ENCODE data around the gene SLC5A10. TPM values are rescaled to one million over a fixed set of nuclear protein-coding genes. Genes with fewer than 3 reads are reported as not detected.
A peak's percentile ranks its signal among the peaks of the same experiment; 100 is the strongest.

SLC5A10 gene
- total RNA-seq, 2 experiments from 2014 or later, result not detected

DNA sequence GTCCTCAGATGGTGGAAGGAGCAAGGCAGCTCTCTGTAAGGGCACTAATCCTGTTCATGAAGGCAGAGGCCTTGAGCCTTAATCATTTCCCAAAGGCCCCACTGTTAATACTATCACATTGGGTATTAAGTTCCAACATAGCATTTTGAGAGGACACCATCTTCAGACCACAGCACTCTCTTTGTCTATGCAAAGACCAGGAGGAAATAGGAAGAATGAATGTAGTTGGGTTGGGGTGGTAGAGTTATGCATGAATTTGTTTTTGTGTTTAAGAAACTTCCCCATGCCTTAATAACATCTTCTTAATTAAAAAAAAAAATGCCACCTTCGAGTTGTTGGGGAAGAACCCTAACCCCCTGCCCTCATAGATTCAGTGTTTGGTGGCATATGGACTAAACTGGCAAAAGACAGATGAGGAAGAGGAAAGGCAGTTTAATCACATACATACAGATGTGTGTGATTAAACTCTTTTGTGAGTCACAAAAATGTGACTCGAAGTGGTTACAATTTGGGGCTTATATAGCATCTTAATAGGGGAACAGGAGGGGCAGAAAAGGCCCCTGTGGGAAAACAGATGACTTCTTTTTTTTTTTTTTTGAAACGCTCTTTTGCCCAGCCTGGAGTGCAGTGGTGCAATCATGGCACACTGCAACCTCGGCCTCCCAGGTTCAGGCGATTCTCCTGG is 35.0 kb upstream of the SLC5A10 start:
- DNase-seq (no peak), ATAC-seq (no peak)
- ChIA-PET POLR2A (interaction anchor here (0.7 to 1.3 kb wide), 2 partner anchors 14 to 90 kb away, joined by 3 read pairs; no protein-coding TSS in a partner anchor), CTCF (interaction anchor here (0.8 kb wide), 1 partner anchor 58 kb away, joined by 3 read pairs; no protein-coding TSS in a partner anchor)
- Mint-ChIP-seq H3K4me1 (ENCODE audit: low read depth) (peaks cover 45% of the 10 kb centered on the region), H3K27me3 (no peaks in the 10 kb centered on the region), H3K4me3 (no peak overlapping the region), H3K27ac (no peak overlapping the region), H3K9me3 (no peaks in the 10 kb centered on the region), H3K36me3 (ENCODE audit: low read depth) (peaks cover 59% of the 10 kb centered on the region)
- intact Hi-C loops (cut with micrococcal nuclease), result no loop called here
- TF ChIP-seq, protein P1, sequence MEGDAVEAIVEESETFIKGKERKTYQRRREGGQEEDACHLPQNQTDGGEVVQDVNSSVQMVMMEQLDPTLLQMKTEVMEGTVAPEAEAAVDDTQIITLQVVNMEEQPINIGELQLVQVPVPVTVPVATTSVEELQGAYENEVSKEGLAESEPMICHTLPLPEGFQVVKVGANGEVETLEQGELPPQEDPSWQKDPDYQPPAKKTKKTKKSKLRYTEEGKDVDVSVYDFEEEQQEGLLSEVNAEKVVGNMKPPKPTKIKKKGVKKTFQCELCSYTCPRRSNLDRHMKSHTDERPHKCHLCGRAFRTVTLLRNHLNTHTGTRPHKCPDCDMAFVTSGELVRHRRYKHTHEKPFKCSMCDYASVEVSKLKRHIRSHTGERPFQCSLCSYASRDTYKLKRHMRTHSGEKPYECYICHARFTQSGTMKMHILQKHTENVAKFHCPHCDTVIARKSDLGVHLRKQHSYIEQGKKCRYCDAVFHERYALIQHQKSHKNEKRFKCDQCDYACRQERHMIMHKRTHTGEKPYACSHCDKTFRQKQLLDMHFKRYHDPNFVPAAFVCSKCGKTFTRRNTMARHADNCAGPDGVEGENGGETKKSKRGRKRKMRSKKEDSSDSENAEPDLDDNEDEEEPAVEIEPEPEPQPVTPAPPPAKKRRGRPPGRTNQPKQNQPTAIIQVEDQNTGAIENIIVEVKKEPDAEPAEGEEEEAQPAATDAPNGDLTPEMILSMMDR (IDR thresholded peaks at IDR 0.05), result no peak

DNA sequence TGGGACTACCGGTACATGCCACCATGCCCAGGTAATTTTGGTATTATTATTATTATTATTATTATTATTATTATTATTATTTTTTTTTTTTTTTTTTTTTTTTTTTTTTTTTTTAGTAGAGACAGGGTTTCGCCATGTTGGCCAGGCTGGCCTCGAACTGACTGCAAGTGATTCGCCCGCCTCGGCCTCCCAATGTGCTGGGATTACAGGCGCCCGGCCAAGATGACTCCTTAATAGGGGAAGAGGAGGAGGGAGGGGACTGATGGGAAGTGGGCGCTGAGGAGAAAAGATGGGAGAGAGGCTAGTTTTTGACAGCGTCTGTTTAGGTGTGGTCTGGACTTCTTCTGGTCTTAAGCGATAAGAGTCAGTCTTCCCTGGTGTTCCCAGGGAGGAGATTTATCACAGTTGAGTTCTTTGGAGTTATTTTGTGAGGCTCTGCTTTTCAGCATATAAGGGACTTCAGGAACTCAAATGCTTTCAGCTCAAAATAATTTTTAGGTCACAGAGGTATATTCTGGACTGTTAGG is 34.4 kb upstream of the SLC5A10 start:
- POLR2A ChIA-PET, result interaction anchor here (1.3 kb wide), 1 partner anchor 14 kb away, joined by 3 read pairs; no protein-coding TSS in a partner anchor
- DNase-seq (no peak), ATAC-seq (no peak)
- Mint-ChIP-seq H3K4me1 (ENCODE audit: low read depth) (peaks cover 50% of the 10 kb centered on the region), H3K27me3 (no peaks in the 10 kb centered on the region), H3K9me3 (no peaks in the 10 kb centered on the region), H3K36me3 (ENCODE audit: low read depth) (peaks cover 55% of the 10 kb centered on the region), H3K4me3 (no peak overlapping the region), H3K27ac (peak overlapping the region; percentile 30)
- intact Hi-C loops (cut with micrococcal nuclease), result no loop called here
- CTCF ChIA-PET, result interaction anchor here (0.8 kb wide), 1 partner anchor 58 kb away, joined by 3 read pairs; no protein-coding TSS in a partner anchor
- TF ChIP-seq, protein P1 (IDR thresholded peaks at IDR 0.05), result no peak

DNA sequence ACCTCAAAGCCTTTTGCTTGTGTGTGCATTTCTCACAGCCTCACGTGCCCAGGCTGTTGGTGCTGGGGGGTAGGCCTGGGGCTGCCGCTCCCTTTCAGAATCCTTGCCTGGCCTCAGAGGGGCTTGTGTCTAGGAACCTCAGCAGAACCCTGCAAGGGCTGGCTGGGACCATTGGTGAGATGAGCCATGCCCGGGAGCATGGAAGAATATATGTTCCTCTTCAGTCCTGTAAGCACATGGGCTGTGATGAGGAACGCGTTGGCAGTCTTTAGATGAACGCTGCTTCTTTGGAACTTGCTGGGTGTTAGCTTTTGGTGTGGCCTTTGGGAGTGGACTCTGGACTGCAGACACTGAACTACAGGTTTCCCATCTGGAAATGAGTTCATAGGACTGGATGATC is 32.0 kb upstream of the SLC5A10 start:
- Mint-ChIP-seq H3K27ac (peak overlapping the region; percentile 75), H3K9me3 (no peaks in the 10 kb centered on the region), H3K27me3 (no peaks in the 10 kb centered on the region), H3K36me3 (ENCODE audit: low read depth) (peaks cover 52% of the 10 kb centered on the region), H3K4me1 (ENCODE audit: low read depth) (peaks cover 57% of the 10 kb centered on the region), H3K4me3 (no peak overlapping the region)
- ATAC-seq (no peak), DNase-seq (no peak)
- ChIA-PET POLR2A (interaction anchor here (1.1 kb wide), 1 partner anchor 11 kb away, joined by 4 read pairs; no protein-coding TSS in a partner anchor), CTCF (no interaction called here)
- TF ChIP-seq, protein P1 (IDR thresholded peaks at IDR 0.05), result no peak
- intact Hi-C loops (cut with micrococcal nuclease), result loop anchor here (5.0 kb wide), 1 partner anchor 63 kb away; the partner anchor contains the start of gene PRPSAP2

DNA sequence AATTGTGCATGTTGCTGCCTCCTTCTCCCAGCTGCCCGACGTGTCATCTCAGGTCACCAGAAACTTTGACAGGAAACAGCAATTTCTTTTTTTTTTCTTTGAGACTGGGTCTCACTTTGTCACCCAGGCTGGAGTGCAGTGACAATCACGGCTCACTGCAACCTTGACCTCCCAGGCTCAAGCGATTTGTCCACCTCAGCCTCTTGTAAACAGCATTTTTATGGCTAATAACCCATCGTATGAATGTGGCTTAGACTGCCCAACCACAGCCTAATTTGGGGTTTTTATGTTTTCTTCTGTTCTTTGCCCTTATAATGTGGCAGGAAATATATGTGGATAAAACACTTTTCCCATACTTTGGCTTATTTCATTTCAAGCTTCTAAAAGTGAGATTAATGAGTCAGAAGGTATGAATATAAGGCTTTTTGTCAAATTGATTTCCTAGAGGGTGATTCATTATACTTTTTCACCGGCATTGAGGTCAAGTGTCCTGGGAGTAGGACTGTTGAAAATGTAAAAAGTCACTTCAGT is 31.0 kb upstream of the SLC5A10 start:
- intact Hi-C loops (cut with micrococcal nuclease), result loop anchor here (5.0 kb wide), 1 partner anchor 64 kb away; the partner anchor contains the start of gene PRPSAP2
- Mint-ChIP-seq H3K4me1 (ENCODE audit: low read depth) (peaks cover 65% of the 10 kb centered on the region), H3K27me3 (no peaks in the 10 kb centered on the region), H3K36me3 (ENCODE audit: low read depth) (peaks cover 48% of the 10 kb centered on the region), H3K27ac (peak overlapping the region; percentile 86), H3K9me3 (no peaks in the 10 kb centered on the region), H3K4me3 (peak overlapping the region; percentile 41)
- POLR2A ChIA-PET, result interaction anchor here (1.1 kb wide), 1 partner anchor 10 kb away, joined by 4 read pairs; no protein-coding TSS in a partner anchor
- CTCF ChIA-PET, result no interaction called here
- ATAC-seq, result peak; percentile 55
- TF ChIP-seq, protein P1 (IDR thresholded peaks at IDR 0.05), result no peak
- DNase-seq, result peak; percentile 58

DNA sequence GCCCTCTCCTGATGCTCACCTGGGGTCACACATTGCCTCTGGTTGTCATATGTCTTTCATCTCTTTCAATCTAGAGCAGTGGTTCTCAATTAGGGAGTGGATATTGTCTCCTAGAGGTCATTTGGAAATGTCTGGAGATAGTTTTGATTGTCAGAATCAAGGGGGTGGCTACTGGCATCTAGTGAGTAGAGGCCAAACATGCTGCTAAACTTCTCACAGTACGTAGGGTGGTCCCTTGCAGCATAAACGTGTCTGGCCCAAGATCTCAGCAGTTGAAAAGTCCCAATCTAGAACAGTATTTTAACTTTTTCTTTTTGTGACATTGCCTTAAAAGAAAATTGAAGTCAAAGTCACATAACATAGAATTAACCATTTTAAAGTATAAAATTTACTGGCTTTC is 30.5 kb upstream of the SLC5A10 start:
- intact Hi-C loops (cut with micrococcal nuclease), result loop anchor here (5.0 kb wide), 1 partner anchor 64 kb away; the partner anchor contains the start of gene PRPSAP2
- POLR2A ChIA-PET, result no interaction called here
- no peak for DNase-seq
- Mint-ChIP-seq H3K4me1 (ENCODE audit: low read depth) (peaks cover 67% of the 10 kb centered on the region), H3K27me3 (no peaks in the 10 kb centered on the region), H3K27ac (peak overlapping the region; percentile 86), H3K4me3 (peak overlapping the region; percentile 41), H3K36me3 (ENCODE audit: low read depth) (peaks cover 45% of the 10 kb centered on the region), H3K9me3 (no peaks in the 10 kb centered on the region)
- no peak for ATAC-seq
- TF ChIP-seq, protein P1 (IDR thresholded peaks at IDR 0.05), result no peak
- CTCF ChIA-PET, result no interaction called here

Measured in activated CD8-positive, alpha-beta T cell treated with anti-CD3 and anti-CD28 coated beads for 36 hours (primary cell).